PC-9 (cell line): Measurements from ENCODE around the gene LCN6. TPM values are rescaled to one million over a fixed set of nuclear protein-coding genes. Genes with fewer than 3 reads are reported as not detected.

ENCODE experiments used
- BruUV-seq: library from RNA; stranded (reverse); fragments of 400-500 nt; replicated peaks from 2 replicates; lab custom pipeline; 2021; lab: Mats Ljungman, UMichigan
- CTCF ChIA-PET: fragments of 300-600 bp; sonication (Branson Sonifier 250); formaldehyde crosslinking; loops from one replicate; lab custom pipeline; 2022; ENCODE audit warnings: antibody characterized with exemption; lab: Charles Lee
- POLR2A ChIA-PET: fragments of 300-600 bp; sonication (Branson Sonifier 250); formaldehyde crosslinking; loops from one replicate; lab custom pipeline; 2022; ENCODE audit warnings: antibody characterized with exemption; ENCODE audit not compliant: unreplicated experiment; lab: Charles Lee
- DNase-seq, 2 experiments: peaks; one replicate each; pipeline versions ENCODE4 v3.0.0 to v3.0.0-alpha.2; 2015 to 2022; ENCODE audit warnings: mixed read lengths in 1 of 2
- H2AFZ ChIP-seq: fragments of 200-600 bp; sonication (generic); 2 replicates; pipeline ENCODE4 v1.8.1; 2017; ENCODE audit warnings: antibody characterized with exemption
- H3F3A ChIP-seq: fragments of 200-600 bp; sonication (generic); 2 replicates; pipeline ENCODE4 v1.8.1; 2017; ENCODE audit warnings: antibody characterized with exemption, mild to moderate bottlenecking, low read depth; ENCODE audit not compliant: insufficient read depth
- H3K27ac ChIP-seq: fragments of 200-600 bp; sonication (generic); 2 replicates; pipeline ENCODE4 v1.6.1; 2016; ENCODE audit warnings: mixed run types
- H3K27me3 ChIP-seq: fragments of 200-600 bp; sonication (generic); 2 replicates; pipeline ENCODE4 v1.6.1; 2016; ENCODE audit warnings: low read depth, mixed run types; ENCODE audit not compliant: insufficient read depth
- H3K36me3 ChIP-seq: fragments of 200-600 bp; sonication (generic); 2 replicates; pipeline ENCODE4 v1.6.1; 2016; ENCODE audit warnings: low read depth, mixed run types
- H3K4me1 ChIP-seq: fragments of 200-600 bp; sonication (generic); replicated peaks from 2 replicates; pipeline ENCODE4 v1.6.1; 2016; ENCODE audit warnings: mixed run types; ENCODE audit not compliant: insufficient read depth
- H3K4me2 ChIP-seq: fragments of 200-600 bp; sonication (generic); 2 replicates; pipeline ENCODE4 v1.6.1; 2017; ENCODE audit warnings: mixed run types
- H3K4me3 ChIP-seq: fragments of 200-600 bp; sonication (generic); 2 replicates; pipeline ENCODE4 v1.6.1; 2016; ENCODE audit warnings: mixed run types
- H3K79me2 ChIP-seq: fragments of 200-600 bp; sonication (generic); 2 replicates; pipeline ENCODE4 v1.6.1; 2017; ENCODE audit warnings: low read depth, mixed run types
- H3K9me2 ChIP-seq: fragments of 200-600 bp; sonication (generic); 2 replicates; pipeline ENCODE4 v1.8.1; 2017; ENCODE audit warnings: mild to moderate bottlenecking; ENCODE audit not compliant: insufficient read depth
- H3K9me3 ChIP-seq: fragments of 200-600 bp; sonication (generic); 2 replicates; pipeline ENCODE4 v1.8.1; 2016; ENCODE audit warnings: low read depth; ENCODE audit not compliant: insufficient read depth
- H4K20me1 ChIP-seq: fragments of 200-600 bp; sonication (generic); 2 replicates; pipeline ENCODE4 v1.8.1; 2017; ENCODE audit not compliant: insufficient read depth
- EZH2 ChIP-seq: fragments of 200-600 bp; sonication (generic); IDR thresholded peaks from 2 replicates; pipeline ENCODE4 v1.8.0; 2017; ENCODE audit warnings: antibody characterized with exemption, low read depth
- intact Hi-C: fragments of 100-400 bp; cut with micrococcal nuclease; formaldehyde crosslinking; loops from one replicate; pipeline ENCODE4 v1.10.0; 2022; ENCODE audit not compliant: unreplicated experiment
- total RNA-seq: library from RNA; stranded (reverse); gene quantifications from 2 replicates; pipeline ENCODE4 v1.2.3, GENCODE V29; 2021
- TF ChIP-seq, protein P1 (sequence below): fragments of 200-600 bp; sonication (generic); conservative IDR thresholded peaks from 2 replicates; pipeline ENCODE4 v1.6.1; 2017; ENCODE audit warnings: mixed run types, antibody characterized with exemption, mild to moderate bottlenecking, moderate library complexity

The LCN6 gene
- total RNA-seq, 1 experiment from 2014 or later, result not detected

DNA sequence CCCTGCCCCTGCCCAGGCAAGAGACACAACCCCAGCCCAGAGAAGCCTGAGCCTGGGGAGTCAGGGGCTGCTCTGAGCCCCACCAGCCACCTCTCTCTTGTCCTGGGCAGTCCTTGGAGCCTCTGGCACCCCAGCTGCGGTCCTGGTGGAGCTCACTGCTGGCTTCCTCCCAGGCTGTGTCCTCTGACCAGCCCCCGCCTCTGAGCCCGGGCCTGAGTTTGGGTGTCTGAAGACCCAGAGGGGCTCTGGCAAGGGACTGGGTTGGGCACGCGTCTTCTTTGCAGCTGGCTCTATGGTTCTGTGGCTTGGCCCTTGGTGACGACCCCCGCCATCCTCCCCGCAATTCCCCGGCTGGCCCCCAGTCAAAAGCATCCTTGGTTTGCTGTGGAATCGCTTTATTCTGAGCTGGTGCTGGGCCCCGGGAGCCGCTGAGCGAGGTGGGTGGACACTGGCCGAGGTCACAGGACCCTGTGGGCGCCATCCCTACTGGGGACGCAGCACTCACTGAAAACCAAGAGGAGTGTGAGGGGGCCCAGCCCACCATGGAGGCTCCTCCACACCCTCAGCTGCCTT, 4.6 kb downstream of the LCN6 start:
- H3F3A ChIP-seq, result no peaks in the 10 kb centered on the region
- H3K36me3 ChIP-seq, result no peaks in the 10 kb centered on the region
- ChIA-PET CTCF (interaction anchor here (0.6 kb wide), 1 partner anchor 778 kb away, joined by 5 read pairs; no protein-coding TSS in a partner anchor), POLR2A (no interaction called here)
- no peak overlapping the region for H2AFZ ChIP-seq
- H3K4me1 ChIP-seq, result no peaks in the 10 kb centered on the region
- H3K4me3 ChIP-seq, result no peak overlapping the region
- no TSS peak for BruUV-seq
- DNase-seq, result no peak
- intact Hi-C loops, result no loop called here
- H3K4me2 ChIP-seq, result no peak overlapping the region
- no peak overlapping the region for H3K27ac ChIP-seq
- no peaks in the 10 kb centered on the region for H3K9me2 ChIP-seq
- TF ChIP-seq, protein P1, sequence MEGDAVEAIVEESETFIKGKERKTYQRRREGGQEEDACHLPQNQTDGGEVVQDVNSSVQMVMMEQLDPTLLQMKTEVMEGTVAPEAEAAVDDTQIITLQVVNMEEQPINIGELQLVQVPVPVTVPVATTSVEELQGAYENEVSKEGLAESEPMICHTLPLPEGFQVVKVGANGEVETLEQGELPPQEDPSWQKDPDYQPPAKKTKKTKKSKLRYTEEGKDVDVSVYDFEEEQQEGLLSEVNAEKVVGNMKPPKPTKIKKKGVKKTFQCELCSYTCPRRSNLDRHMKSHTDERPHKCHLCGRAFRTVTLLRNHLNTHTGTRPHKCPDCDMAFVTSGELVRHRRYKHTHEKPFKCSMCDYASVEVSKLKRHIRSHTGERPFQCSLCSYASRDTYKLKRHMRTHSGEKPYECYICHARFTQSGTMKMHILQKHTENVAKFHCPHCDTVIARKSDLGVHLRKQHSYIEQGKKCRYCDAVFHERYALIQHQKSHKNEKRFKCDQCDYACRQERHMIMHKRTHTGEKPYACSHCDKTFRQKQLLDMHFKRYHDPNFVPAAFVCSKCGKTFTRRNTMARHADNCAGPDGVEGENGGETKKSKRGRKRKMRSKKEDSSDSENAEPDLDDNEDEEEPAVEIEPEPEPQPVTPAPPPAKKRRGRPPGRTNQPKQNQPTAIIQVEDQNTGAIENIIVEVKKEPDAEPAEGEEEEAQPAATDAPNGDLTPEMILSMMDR, result no peak
- TF ChIP-seq EZH2, result no peak
- peaks cover 90% of the 10 kb centered on the region for H3K27me3 ChIP-seq
- no peaks in the 10 kb centered on the region for H3K9me3 ChIP-seq
- H3K79me2 ChIP-seq, result no peaks in the 10 kb centered on the region
- H4K20me1 ChIP-seq, result no peaks in the 10 kb centered on the region

DNA sequence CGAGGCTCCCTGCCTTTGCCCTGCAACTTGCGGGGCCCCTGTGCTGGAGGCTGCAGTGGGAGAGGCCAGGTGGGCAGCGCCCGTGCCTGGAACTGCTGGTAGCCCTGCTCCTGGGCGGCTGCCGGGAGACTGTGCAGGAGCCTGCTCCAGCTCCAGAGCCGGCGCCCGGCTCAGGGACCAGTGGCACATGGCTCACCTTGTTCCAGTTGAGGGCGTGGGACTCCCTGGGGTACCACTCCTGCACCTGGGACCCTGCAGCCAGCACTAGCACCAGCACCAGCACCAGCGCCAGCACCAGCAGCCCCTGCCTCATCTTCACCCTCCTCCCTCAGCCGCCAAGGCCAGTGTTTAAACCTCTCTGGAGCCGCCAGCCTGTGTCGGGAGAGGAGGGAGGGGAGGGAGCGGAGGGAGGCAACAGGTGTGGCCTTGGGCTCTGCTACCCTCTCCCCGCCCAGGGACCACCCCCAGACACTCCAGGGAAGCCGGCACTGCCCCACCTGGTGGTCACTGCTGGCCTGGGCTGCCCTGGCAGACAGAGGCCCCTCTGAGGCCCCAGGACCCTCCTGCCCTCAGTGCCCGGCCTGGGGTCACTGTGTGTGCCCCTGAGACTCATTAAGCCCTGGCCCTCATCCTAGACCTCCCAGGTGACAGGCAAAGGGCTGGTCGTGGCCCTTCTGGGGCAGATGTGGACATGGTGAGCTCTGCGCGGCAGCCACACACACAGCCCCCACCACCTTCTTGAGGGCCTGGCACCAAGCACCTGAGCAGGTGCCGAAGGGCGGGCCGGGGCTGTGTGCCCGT, 5.5 kb downstream of the LCN6 start, which contains the start of gene LCN10:
Gene LCN10, minus strand, starts transcription at position 350 of the 801 bp plus-strand sequence. Its CDS starts 37 bp downstream, at position 313.
- no peak within 1 kb of the TSS for H2AFZ ChIP-seq
- no peaks in the 10 kb centered on the region for H3K9me3 ChIP-seq
- H3K4me2 ChIP-seq, result peak within 1 kb of the TSS; percentile 28; the same call in 1 of the 2 replicates
- no peaks in the 10 kb centered on the region for H3K79me2 ChIP-seq
- H3K27ac ChIP-seq, result no peak within 1 kb of the TSS
- no peaks in the 10 kb centered on the region for H3K36me3 ChIP-seq
- DNase-seq, result peak in 1 of 2 experiments; percentile 63
- BruUV-seq, result no TSS peak
- ChIA-PET CTCF (interaction anchor here (0.6 to 0.7 kb wide), 2 partner anchors 14 to 777 kb away, joined by 3 to 5 read pairs; no protein-coding TSS in a partner anchor), POLR2A (interaction anchor here (0.6 kb wide), 1 partner anchor 115 kb away, joined by 3 read pairs; no protein-coding TSS in a partner anchor)
- peaks cover 92% of the 10 kb centered on the region for H3K27me3 ChIP-seq
- no peak within 1 kb of the TSS for H3K4me3 ChIP-seq
- no peaks in the 10 kb centered on the region for H3K9me2 ChIP-seq
- no peaks in the 10 kb centered on the region for H4K20me1 ChIP-seq
- no peaks in the 10 kb centered on the region for H3K4me1 ChIP-seq
- intact Hi-C loops, result no loop called here
- no peaks in the 10 kb centered on the region for H3F3A ChIP-seq
- no peak for TF ChIP-seq EZH2
- TF ChIP-seq, protein P1, result peak; percentile 62

DNA sequence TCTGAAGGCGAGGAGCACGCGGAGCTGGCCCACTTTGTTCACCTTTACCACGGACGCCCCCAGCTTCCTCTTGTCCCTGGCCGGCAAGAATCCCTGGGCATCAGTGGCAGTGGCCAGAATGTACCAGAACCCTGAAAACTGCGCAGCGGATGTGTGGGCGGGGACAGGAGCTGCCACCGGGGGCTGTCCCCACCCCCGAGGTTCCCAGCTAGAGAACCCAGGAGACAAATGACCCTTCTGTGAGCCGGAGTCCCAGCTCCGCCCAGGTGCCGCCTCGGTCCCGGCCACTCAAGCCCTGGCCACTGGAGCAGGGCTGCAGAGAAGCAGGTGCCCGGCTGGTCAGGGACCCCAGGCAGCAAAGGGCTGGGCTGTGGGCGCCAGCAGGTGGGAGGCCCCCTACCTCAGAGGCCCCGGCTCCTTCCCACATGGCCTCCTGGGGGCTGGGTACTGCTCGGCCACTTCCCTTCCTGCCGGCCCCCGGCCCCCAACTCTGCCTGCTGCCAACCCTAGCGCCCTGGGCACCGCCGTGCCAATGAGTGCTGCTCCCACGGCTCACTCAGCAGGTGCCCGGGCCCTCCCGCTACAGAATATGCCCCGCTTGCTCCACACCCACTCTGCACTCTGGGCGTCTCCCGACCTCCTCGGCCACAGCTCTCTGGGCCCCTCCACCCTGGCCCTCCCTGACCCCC, 6.3 kb downstream of the LCN6 start:
- intact Hi-C loops, result no loop called here

More for the DNA sequence above, 6.3 kb downstream of the LCN6 start:
- ChIA-PET POLR2A (no interaction called here), CTCF (interaction anchor here (0.7 kb wide), 1 partner anchor 13 kb away, joined by 3 read pairs; no protein-coding TSS in a partner anchor)
- Histone ChIP-seq H2AFZ (no peak overlapping the region), H3F3A (no peaks in the 10 kb centered on the region), H3K9me3 (no peaks in the 10 kb centered on the region), H3K4me3 (no peak overlapping the region), H3K4me1 (no peaks in the 10 kb centered on the region), H3K79me2 (no peaks in the 10 kb centered on the region), H3K27ac (no peak overlapping the region), H3K4me2 (peak overlapping the region; percentile 28; the same call in 1 of the 2 replicates), H3K27me3 (peaks cover 88% of the 10 kb centered on the region), H3K9me2 (no peaks in the 10 kb centered on the region), H3K36me3 (no peaks in the 10 kb centered on the region), H4K20me1 (no peaks in the 10 kb centered on the region)
- no TSS peak for BruUV-seq
- DNase-seq, result no peak
- TF ChIP-seq EZH2, result no peak; the same call in 1 of the 2 replicates
- TF ChIP-seq, protein P1, result no peak
